ENCODE results near the gene TSPAN6.

DNA sequence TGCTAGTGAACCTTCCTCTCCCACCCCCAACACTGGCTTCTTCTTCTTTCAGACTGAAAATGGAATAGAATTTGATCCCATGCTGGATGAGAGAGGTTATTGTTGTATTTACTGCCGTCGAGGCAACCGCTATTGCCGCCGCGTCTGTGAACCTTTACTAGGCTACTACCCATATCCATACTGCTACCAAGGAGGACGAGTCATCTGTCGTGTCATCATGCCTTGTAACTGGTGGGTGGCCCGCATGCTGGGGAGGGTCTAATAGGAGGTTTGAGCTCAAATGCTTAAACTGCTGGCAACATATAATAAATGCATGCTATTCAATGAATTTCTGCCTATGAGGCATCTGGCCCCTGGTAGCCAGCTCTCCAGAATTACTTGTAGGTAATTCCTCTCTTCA, 37.1 kb downstream of the TSPAN6 start:
- no peak for TF ChIP-seq POLR2A (IDR thresholded peaks at IDR 0.05; ENCODE audit: low read depth, low read length)
- TF ChIP-seq POLR2AphosphoS5 (IDR thresholded peaks at IDR 0.05; ENCODE audit: low read depth, low read length), result no peak

Data from GM12892 (cell line).